Lung (tissue), 12 donors: ENCODE results near the gene ELOVL1. TPM values are rescaled to one million over a fixed set of nuclear protein-coding genes. Genes with fewer than 3 reads are reported as not detected.

Source experiments
- ATAC-seq: fragments of 200-7000 bp; cut with Tn5 transposase; one replicate; pipeline ENCODE4 v1.9.1; 2020; ENCODE audit warnings: moderate number of reproducible peaks; ENCODE audit not compliant: insufficient read depth, low FRiP score
- DNase-seq, 3 donors: peaks; one replicate each; pipeline ENCODE4 v3.0.0-alpha.2; 2013 to 2017
- H3K27ac ChIP-seq, 2 donors: one replicate each; pipeline ENCODE4 v1.5.1; 2013; ENCODE audit warnings: mild to moderate bottlenecking in 2 of 2, moderate library complexity in 2 of 2, control low read depth in 1 of 2, inconsistent platforms in 1 of 2, low read depth in 1 of 2, low read length in 1 of 2
- H3K27me3 ChIP-seq, 3 donors: one replicate each; pipeline ENCODE4 v1.5.1; 2013; ENCODE audit warnings: low read length in 2 of 3; ENCODE audit not compliant: control insufficient read depth in 3 of 3, insufficient read depth in 3 of 3
- H3K36me3 ChIP-seq, 4 donors: one replicate each; pipeline ENCODE4 v1.5.1; 2013; ENCODE audit warnings: low read length in 4 of 4, mild to moderate bottlenecking in 1 of 4, moderate library complexity in 1 of 4; ENCODE audit not compliant: control insufficient read depth in 4 of 4, insufficient read depth in 4 of 4
- H3K4me1 ChIP-seq, 5 donors: one replicate each; pipeline ENCODE4 v1.5.1; 2013; ENCODE audit warnings: low read length in 5 of 5, mild to moderate bottlenecking in 2 of 5, moderate library complexity in 1 of 5; ENCODE audit not compliant: control insufficient read depth in 5 of 5, insufficient read depth in 5 of 5
- H3K4me3 ChIP-seq: one replicate; pipeline ENCODE4 v1.5.1; 2013; ENCODE audit warnings: mild to moderate bottlenecking, control low read depth, moderate library complexity
- H3K9ac ChIP-seq, 2 donors: one replicate each; pipeline ENCODE4 v1.5.1; 2013; ENCODE audit warnings: low read length in 2 of 2, control low read depth in 1 of 2; ENCODE audit not compliant: insufficient read depth in 1 of 2
- H3K9me3 ChIP-seq, 4 donors: one replicate each; pipeline ENCODE4 v1.5.1; 2013; ENCODE audit warnings: low read length in 3 of 4, mild to moderate bottlenecking in 1 of 4, moderate library complexity in 1 of 4; ENCODE audit not compliant: control insufficient read depth in 4 of 4, insufficient read depth in 3 of 4
- WGBS, 2 donors: extraction: QIAGEN DNeasy Blood & Tissue Kit; methylation state at CpG; one replicate each; pipeline ENCODE4 v1.1.7; 2013; 5-methylcytosine and 5-hydroxymethylcytosine counted together
- polyA plus RNA-seq, 2 donors: library from polyadenylated mRNA; stranded (reverse); fragments of 200-250 nt; gene quantifications; one replicate each; pipeline ENCODE4 v1.2.1, GENCODE V29; 2013
- total RNA-seq, 2 donors: library from RNA; depleted of rRNA in 1 of 2; stranded (reverse); fragments of >200 nt in 1 of 2; gene quantifications; one replicate each; pipeline ENCODE4 v1.2.1, GENCODE V29; 2014 to 2021
- TF ChIP-seq, protein P1 (sequence below): IDR thresholded peaks from 2 replicates; pipeline ENCODE4 v1.5.1; 2012; ENCODE audit warnings: mild to moderate bottlenecking; ENCODE audit errors: control extremely low read depth, extremely low read depth
- donor health status: control.
- donor health status: control.
- donor health status: Bipolar disorder and iron deficiency.
- donor health status: healthy.
- donor health status: DM: yes; HTN: yes; CAD: no.

ELOVL1 gene
- total and polyA plus RNA-seq, 4 donors, result 41.2 to 174 (median 103) TPM

DNA sequence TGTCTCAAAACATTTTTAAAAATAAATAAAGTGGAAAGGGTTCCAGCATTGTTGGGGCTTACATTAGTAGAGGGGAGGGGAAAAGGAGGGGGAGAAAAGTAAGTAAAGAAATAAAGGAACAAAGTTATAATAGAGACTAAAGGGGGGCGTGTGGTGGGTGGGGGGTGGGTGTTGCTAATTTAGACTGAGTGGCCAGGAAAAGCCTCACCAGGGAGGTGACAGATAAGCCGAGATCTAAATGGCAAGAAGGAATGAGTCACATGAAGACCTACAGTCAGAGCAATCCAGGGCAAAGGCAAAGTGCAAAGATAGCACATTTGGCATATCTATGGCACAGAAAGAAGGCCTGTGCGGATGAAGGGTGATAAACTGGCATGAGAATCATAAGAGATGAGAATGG lies 22.7 kb downstream of the ELOVL1 start:
- peak overlapping the region in 1 of 2 donors; percentile 82 for H3K27ac ChIP-seq
- no peaks in the 10 kb centered on the region for H3K9me3 ChIP-seq
- peaks cover 0 to 5% (median 0%) of the 10 kb centered on the region in 3 donors for H3K27me3 ChIP-seq
- TF ChIP-seq, protein P1, sequence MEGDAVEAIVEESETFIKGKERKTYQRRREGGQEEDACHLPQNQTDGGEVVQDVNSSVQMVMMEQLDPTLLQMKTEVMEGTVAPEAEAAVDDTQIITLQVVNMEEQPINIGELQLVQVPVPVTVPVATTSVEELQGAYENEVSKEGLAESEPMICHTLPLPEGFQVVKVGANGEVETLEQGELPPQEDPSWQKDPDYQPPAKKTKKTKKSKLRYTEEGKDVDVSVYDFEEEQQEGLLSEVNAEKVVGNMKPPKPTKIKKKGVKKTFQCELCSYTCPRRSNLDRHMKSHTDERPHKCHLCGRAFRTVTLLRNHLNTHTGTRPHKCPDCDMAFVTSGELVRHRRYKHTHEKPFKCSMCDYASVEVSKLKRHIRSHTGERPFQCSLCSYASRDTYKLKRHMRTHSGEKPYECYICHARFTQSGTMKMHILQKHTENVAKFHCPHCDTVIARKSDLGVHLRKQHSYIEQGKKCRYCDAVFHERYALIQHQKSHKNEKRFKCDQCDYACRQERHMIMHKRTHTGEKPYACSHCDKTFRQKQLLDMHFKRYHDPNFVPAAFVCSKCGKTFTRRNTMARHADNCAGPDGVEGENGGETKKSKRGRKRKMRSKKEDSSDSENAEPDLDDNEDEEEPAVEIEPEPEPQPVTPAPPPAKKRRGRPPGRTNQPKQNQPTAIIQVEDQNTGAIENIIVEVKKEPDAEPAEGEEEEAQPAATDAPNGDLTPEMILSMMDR, result no peak
- no peak overlapping the region for H3K9ac ChIP-seq
- H3K4me3 ChIP-seq, result no peak overlapping the region
- DNase-seq (no peak), ATAC-seq (no peak)
- no peaks in the 10 kb centered on the region for H3K36me3 ChIP-seq
- 60 to 62% methylated on average over 3 of the region's 3 CpGs for WGBS, 2 donors
- H3K4me1 ChIP-seq, result peaks cover 0 to 15% (median 3%) of the 10 kb centered on the region in 5 donors

DNA sequence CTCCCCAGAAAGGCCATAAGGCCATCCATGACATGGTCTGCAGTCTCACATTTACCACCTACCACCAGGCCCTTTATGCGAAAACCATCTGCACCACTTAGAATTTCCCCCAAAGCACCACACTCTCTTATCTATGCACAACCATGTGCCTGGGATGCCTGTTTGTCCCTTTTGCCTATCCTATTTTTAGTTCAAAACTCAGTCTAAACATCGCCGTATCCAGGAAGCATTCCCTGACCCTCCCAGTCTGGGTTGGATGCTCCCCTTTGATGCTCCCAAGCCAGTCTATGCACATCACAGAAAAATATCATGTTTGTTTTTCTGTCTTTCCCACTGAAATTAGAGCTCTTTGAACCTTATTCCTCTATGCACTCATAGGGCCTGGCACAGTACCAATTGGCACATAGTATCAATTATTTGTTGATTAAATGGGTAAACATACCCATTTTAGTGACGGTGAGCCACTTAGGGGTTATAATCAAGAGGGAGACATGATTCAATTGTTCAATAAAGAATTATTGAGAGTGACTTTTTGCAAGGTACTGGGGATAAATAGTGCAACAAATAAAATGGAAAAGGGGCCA lies 23.5 kb downstream of the ELOVL1 start:
- Histone ChIP-seq H3K4me1 (peaks cover 0 to 12% (median 2%) of the 10 kb centered on the region in 5 donors), H3K36me3 (no peaks in the 10 kb centered on the region), H3K27ac (peak overlapping the region in 1 of 2 donors; percentile 82), H3K4me3 (no peak overlapping the region), H3K9me3 (no peaks in the 10 kb centered on the region), H3K27me3 (peaks cover 0 to 5% (median 0%) of the 10 kb centered on the region in 3 donors), H3K9ac (no peak overlapping the region)
- ATAC-seq, result no peak
- WGBS, 2 donors, result 59 to 67% methylated on average over 4 of the region's 4 CpGs
- peak in 2 of 3 donors; percentile 45 to 64 for DNase-seq
- TF ChIP-seq, protein P1, result no peak

DNA sequence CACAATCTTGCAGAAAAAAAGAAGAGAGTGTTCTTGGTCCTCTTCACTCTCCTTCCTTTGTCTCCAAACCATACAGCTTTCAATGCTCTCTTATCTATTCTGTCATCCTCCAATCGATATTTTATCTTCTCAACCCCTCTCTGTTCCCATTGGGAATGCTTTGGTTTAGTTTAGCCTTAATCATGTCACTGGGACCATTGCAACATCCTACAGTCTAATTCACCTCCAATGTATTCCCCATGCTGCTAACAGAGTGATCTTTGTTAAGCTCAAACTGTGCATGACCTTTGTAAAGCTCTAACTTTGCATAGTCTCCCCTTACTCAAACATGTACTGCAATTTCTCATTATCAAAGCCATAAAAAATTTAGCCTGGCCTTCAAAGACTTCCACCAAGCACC lies 27.3 kb downstream of the ELOVL1 start:
- Histone ChIP-seq H3K9me3 (no peaks in the 10 kb centered on the region), H3K36me3 (no peaks in the 10 kb centered on the region), H3K4me3 (no peak overlapping the region), H3K27ac (no peak overlapping the region), H3K4me1 (peaks cover 0 to 3% (median 0%) of the 10 kb centered on the region in 5 donors), H3K27me3 (no peaks in the 10 kb centered on the region), H3K9ac (no peak overlapping the region)
- ATAC-seq (no peak), DNase-seq (no peak)
- TF ChIP-seq, protein P1, result no peak
- WGBS, 2 donors, result 62 to 87% methylated on average over 1 of the region's 1 CpG
